HG03095 (cell line): ENCODE results near the gene EPN1.

Experiments used
- ATAC-seq: cut with Tn5 transposase; IDR thresholded peaks from one replicate; pipeline ENCODE4 v1.9.1; 2021; ENCODE audit warnings: moderate library complexity; ENCODE audit not compliant: unreplicated experiment

Gene EPN1

DNA sequence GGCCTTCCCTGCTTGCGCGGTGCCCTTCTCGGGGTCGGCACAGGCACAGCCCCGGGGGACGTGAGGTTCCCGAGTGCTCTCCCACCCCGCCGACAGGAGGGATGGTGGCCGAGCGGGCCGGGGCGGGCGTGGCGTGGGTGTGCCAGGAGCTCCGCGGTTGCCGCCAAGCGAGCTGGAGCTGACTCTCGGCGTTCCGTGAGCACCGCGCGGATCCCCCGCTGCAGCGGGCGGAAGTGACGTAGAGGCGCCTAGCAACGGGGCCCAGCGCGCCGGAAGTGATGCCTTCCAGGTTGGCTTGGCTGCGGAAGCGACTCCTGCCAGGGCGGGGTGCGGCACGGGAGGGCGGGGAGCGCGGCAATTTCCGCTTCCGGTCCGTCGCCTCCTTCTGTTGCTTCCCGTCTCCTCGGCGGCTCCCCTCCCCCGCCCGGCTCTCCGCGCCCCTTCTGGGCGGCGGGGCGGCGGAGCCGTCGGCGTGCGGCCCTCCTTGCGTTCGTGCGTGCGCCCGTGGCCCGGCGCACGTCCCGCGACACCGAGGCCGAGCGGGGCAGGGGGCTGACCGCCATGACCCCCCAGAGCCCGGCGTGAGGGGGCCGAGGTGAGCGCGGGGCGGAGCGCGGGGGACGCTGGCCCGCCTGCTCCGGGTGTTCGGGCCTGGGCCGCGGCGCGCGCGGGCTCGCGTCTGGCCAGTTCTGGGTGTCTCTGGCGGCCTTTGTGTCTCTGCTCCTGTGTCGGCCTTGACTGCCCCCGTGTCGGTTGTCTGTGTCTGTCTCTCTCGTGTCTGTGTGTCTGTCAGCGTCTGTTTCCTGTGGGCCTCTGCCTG lies at the start of gene EPN1:
Gene EPN1, plus strand, starts transcription at position 386 of the 820 bp plus-strand sequence. CDS start 3,402 bp downstream, outside the sequence.
- peak; percentile 44 for ATAC-seq

DNA sequence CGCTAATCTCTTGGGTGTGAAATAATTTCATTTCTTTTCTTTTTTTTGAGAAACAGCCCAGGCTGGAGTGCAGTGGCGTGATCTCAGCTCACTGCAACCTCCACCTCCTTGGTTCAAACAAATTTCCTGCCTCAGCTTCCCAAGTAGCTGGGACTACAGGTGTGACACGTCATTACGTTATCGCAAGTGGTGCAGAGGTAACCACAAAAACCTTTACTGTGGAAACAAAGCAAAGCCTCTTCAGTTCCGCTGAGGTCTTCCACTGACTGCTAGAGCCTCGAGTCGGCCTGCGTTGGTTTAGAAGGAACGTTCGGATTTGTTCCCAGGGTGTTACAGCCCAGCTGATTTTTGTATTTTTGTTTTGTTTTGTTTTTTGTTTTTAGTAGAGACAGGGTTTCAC lies 48.7 kb upstream of the EPN1 start:
- no peak for ATAC-seq

- ATAC-seq: no peak
Measured at GRCh38 chr19:55632463-55632834, 42.6 kb upstream of the EPN1 start.

DNA sequence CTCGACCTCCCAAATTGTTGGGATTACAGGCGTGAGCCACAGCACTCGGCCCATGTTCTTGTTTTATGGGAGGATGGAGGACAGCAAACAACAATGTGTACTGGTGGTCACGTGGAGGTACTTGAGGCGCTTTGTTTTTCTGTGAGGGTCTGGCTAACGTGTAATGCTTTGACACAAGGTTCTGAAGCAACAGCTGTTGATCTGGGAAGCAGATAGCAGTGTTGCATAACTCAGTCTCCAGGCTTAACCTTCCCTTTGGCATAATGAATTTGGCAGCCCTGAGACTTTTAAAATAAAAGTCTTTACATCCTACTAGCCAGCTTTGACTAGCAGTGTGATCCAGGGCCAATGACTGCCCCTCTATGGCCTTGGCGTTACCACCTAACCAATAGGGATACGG lies 41.2 kb upstream of the EPN1 start:
- no peak for ATAC-seq

GRCh38 chr19:55635334-55635717 lies 39.7 kb upstream of the EPN1 start:
- ATAC-seq: no peak

DNA sequence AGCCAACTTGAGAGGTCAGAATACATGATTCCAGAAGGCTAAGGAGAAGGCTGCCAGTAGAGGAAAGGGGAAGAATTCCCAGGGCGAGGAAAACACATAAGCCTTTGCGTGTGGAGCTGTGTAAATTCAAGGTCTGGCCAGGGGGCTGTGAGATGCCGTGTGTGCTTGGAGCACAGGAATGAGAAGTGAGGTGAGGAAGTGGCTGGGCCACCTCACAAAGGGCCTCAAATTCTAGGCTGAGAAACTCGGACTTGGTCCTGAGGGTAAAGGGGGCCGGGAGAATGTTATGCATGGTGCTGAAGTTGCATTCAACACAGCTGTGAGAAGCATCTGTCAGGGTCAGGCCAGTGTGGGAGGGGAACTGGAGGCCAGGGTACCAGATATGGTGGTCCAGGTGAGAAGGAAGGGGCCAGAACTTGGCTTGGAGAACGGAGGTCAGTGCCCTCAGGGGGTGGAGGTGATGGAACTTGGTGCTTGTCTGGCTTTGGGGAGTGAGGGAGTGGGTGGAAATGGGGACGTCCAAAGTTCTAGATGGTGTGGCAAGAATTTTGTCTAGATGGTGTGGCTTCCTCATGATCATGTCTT lies 39.1 kb upstream of the EPN1 start:
- no peak for ATAC-seq

DNA sequence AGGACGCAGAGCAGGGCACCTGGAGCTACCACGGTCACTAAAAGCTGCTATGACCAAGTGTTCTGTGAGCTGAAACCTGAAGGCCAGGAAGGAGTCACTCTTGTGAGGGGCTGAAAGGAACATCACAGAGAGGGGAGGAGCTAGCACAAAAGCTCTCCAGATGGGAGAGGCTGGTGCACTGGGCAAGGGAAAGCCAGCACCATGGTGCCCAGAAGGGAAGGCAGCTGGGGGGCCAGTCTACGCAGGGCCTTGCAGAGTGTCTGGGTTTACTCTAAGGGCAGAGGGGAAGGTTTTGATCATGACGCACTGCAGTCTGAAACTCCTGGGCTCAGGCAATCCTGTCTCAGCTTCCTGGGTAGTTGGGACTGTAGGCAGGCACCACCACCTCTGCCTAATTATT lies 38.3 kb upstream of the EPN1 start:
- no peak for ATAC-seq

GRCh38 chr19:55637534-55637933 lies 37.5 kb upstream of the EPN1 start:
- no peak for ATAC-seq

DNA sequence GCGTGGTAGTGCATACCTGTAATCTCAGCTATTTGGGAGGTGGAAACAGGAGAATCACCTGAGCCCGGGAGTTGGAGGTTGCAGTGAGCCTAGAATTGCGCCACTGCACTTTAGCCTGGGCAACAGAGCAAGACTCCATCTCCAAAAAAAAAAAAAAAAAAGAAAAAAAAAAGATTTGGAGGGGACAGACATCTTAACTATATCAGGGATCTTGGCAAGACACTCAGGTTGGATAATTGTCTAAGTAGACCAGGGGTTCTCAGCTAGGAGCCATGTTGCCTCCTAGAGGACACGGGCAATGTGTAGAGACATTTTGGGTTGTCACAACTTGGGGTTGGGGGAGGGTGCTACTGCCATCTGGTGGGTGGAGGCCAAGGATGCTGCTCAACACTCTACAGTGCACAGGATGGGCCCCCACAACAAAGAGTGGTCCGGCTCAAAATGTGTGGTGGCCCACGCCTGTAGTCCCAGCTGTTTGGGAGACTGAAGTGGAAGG lies 36.1 kb upstream of the EPN1 start:
- ATAC-seq: no peak

GRCh38 chr19:55640043-55640576 lies 34.9 kb upstream of the EPN1 start:
- no peak for ATAC-seq

GRCh38 chr19:55640577-55641425 lies 34.2 kb upstream of the EPN1 start, which contains the start of gene ZNF580:
Gene ZNF580 (plus strand): TSS chr19:55641002. CDS start chr19:55642509, 1,507 bp downstream.
- ATAC-seq: no peak

GRCh38 chr19:55641426-55642152 lies 33.4 kb upstream of the EPN1 start:
- ATAC-seq: no peak

GRCh38 chr19:55642153-55643002 lies 32.6 kb upstream of the EPN1 start:
- ATAC-seq: no peak

DNA sequence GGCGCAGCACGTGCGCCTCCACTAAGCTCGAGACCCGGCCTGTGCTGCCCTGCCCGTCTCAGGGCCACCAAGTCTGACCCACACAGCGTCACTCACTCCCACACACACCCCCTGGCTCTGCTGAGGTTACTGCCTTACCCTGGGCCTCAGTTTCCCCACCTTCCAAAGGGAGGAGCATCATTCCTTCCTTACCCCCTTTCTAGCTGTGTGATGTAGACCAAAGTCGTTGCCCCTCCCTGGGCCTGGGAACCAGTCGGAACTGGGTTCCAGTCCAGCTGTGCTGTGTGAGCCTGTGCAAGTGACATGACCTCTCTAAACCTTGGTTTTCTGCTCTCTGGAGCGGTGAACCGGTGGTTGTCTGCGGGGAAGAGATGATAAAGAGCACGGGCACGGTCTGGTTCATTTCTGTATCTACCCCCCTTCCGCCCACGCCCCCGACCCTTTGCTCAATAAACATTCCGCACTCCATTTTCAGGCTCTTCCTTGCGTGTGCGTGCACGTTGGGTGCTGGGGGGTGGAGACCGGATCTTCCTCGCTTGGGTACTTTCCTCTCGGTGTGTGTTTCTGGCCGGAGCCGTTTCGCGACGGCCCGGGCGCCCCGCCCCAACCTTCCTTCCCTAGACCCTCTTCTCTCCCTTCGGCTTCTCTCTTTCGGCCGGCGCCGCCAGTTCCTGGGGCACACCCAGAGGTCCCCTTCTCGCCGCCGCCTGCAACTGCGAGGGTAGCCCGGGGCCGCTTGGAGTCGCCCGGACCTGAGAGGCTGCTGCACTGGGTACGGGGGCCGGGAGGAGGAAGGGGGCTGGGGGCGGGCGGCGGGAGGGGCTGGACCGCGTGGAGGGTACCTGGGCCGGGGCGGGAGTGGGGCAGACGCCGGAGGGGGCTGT lies 31.8 kb upstream of the EPN1 start, which contains the start of gene ZNF581:
Gene ZNF581, plus strand, starts transcription at position 647 of the 884 bp plus-strand sequence. CDS start 923 bp downstream, outside the sequence.
- no peak for ATAC-seq

DNA sequence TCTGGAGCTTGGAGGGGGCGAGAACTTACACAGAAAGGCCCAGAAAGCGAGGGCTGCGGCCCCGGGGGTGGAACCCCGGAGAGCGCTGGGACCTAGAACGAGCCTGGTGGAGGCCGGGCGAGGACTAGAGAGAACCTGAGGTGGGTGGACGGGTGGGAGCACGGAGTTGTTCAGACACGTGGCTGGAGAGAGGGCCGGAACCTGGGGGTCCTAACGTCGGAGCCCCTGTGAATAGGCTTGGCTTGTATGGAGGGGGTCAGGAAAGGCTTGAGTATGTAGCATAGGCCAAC lies 31.2 kb upstream of the EPN1 start:
- no peak for ATAC-seq

DNA sequence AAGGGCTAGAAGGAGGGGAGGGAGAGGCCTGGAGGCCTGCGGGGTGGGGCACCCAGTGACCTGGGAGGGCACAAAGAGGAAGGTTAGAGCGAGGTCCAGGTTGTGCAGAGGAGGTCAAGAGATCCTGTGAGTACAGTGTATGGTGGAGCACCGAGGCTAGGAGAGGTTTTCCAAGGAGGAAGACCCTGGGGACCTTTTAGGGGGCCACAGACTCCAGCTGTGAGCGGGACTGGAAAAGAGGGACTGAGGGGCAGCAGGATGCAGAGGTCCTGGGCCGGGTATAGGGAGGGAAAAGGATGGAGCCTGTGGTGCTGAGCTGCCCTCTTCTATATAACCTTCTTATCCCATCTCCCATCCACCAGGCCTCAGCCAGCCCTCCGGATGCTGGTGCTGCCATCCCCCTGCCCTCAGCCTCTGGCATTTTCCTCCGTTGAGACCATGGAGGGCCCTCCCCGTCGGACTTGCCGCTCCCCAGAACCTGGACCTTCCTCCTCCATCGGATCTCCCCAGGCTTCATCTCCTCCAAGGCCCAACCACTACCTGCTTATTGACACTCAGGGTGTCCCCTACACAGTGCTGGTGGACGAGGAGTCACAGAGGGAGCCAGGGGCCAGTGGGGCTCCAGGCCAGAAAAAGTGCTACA lies 30.7 kb upstream of the EPN1 start:
- ATAC-seq: no peak

GRCh38 chr19:55644842-55645511 lies 30.0 kb upstream of the EPN1 start:
- ATAC-seq: no peak

- no peak for ATAC-seq
Measured at GRCh38 chr19:55645512-55645881, 29.5 kb upstream of the EPN1 start.
